NOMO-1 treated with dmso at 0.1 percent for 144 hours (cell line): Measurements from ENCODE around the gene TLR3.
"Not testable (repeated sequence)": the region's sequence is repeated elsewhere in the genome, so short reads cannot be mapped to it uniquely, and the experiment has no call there.

ENCODE experiments used
- DNase-seq: peaks from one replicate; lab custom pipeline; 2025; ENCODE audit not compliant: unreplicated experiment; lab: John Stamatoyannopoulos, UW

The TLR3 gene

GRCh38 chr4:186047501-186047900 lies 21.5 kb upstream of the TLR3 start:
- not testable (repeated sequence) for DNase-seq

GRCh38 chr4:186050135-186050534 lies 18.8 kb upstream of the TLR3 start:
- DNase-seq = not testable (repeated sequence)

- no peak for DNase-seq
These were observed 17.9 kb upstream of the TLR3 start for GRCh38 chr4:186051096-186051495.

- DNase-seq = no peak
These were observed 10.5 kb upstream of the TLR3 start for GRCh38 chr4:186058253-186058979.

GRCh38 chr4:186058980-186059316 lies 10.0 kb upstream of the TLR3 start:
- DNase-seq = no peak

- no peak for DNase-seq
These were observed 7.0 kb upstream of the TLR3 start for GRCh38 chr4:186061921-186062320.

GRCh38 chr4:186067757-186068385 lies 1.1 kb upstream of the TLR3 start:
- no peak for DNase-seq

GRCh38 chr4:186069729-186070128 lies 773 bp downstream of the TLR3 start:
- no peak for DNase-seq

GRCh38 chr4:186072516-186072915 lies 3.6 kb downstream of the TLR3 start:
- DNase-seq = no peak

GRCh38 chr4:186074189-186074588 lies 5.2 kb downstream of the TLR3 start:
- no peak for DNase-seq

GRCh38 chr4:186078981-186079638 lies 10.2 kb downstream of the TLR3 start:
- no peak for DNase-seq

GRCh38 chr4:186079694-186080093 lies 10.7 kb downstream of the TLR3 start:
- DNase-seq = no peak

- DNase-seq = no peak
These were observed 12.3 kb downstream of the TLR3 start for GRCh38 chr4:186081202-186081807.

GRCh38 chr4:186082221-186082620 lies 13.3 kb downstream of the TLR3 start:
- no peak for DNase-seq

- no peak for DNase-seq
These were observed 19.6 kb downstream of the TLR3 start for GRCh38 chr4:186088523-186088922.

- DNase-seq = no peak
These were observed 23.3 kb downstream of the TLR3 start for GRCh38 chr4:186092296-186092695.

- no peak for DNase-seq
These were observed 26.4 kb downstream of the TLR3 start for GRCh38 chr4:186095406-186095805.

GRCh38 chr4:186096681-186097165 lies 27.8 kb downstream of the TLR3 start:
- DNase-seq = no peak

GRCh38 chr4:186097386-186097785 lies 28.4 kb downstream of the TLR3 start:
- DNase-seq = no peak

- no peak for DNase-seq
These were observed 34.0 kb downstream of the TLR3 start for GRCh38 chr4:186102931-186103330.

- no peak for DNase-seq
These were observed 35.3 kb downstream of the TLR3 start, which contains the start of gene FAM149A for GRCh38 chr4:186104114-186104889. Gene FAM149A (plus strand): TSS chr4:186104704.
